IMR-90 (cell line): ENCODE measurements around the gene GABBR1.

ENCODE experiments used
- POLR2A ChIP-seq: IDR thresholded peaks from 2 replicates; pipeline ENCODE4 v1.6.1; 2012; ENCODE audit warnings: mild to moderate bottlenecking, low read depth, low read length
- RAD21 ChIP-seq: IDR thresholded peaks from 2 replicates; pipeline ENCODE4 v1.6.1; 2012; ENCODE audit warnings: low read length, improper control_type of control experiment
- RFX5 ChIP-seq: IDR thresholded peaks from 2 replicates; pipeline ENCODE4 v1.8.0; 2012; ENCODE audit warnings: low read depth, mild to moderate bottlenecking, low read length, moderate library complexity
- SMC3 ChIP-seq: fragments of 150-350 bp; IDR thresholded peaks from 2 replicates; pipeline ENCODE4 v1.6.1; 2016; ENCODE audit warnings: low read depth, mild to moderate bottlenecking, antibody characterized with exemption, low read length, moderate library complexity
- TF ChIP-seq, protein P1 (sequence below): conservative IDR thresholded peaks from 2 replicates; pipeline ENCODE4 v1.5.1; 2012; ENCODE audit warnings: mild to moderate bottlenecking, low read depth, low read length, improper control_type of control experiment
- TF ChIP-seq, protein P2 (sequence below): fragments of 150-350 bp; IDR thresholded peaks from 2 replicates; pipeline ENCODE4 v1.6.1; 2017; ENCODE audit warnings: mild to moderate bottlenecking, antibody characterized with exemption, low read length, low read depth
- TF ChIP-seq, protein P3 (sequence below): fragments of 150-350 bp; IDR thresholded peaks from 2 replicates; pipeline ENCODE4 v1.6.1; 2016; ENCODE audit warnings: low read depth, mild to moderate bottlenecking, low read length, moderate library complexity, borderline replicate concordance

DNA sequence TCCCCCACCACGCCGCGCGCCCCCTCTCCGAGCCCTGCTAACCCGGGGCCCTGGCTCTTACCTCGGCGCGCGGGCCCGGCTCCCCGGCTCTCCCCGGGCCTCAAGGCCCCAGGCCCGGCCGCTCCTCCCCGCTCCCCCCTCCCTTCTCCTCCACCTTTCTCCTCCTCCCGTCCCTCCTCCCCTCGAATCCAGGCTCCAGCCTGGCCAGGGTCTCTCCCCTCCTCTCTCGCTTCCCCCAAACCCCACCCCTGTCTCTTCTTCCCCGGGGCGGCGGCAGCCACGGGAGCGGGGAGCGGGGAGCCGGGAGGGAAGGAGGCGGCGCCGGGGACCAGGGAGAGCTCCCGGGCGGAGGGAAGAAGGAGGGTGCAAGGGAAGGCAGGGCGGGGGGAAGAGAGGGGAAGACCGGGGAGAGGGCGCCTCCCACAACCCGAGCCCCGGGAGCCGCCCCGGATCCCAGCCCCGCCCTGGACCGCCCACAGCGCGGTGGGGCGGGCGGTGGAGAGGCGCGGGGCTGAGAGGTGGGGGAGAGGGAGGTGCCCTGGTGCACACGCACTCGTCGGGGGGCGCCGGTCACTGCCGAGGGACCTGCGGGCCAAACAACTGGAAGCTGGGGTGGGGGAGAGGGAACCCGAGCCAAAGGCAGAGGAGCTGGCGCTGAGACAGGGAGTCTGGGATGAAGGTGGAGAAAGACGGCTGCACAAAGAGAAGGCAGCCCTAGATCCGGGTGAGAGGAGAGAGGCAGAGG lies at the start of gene GABBR1:
- no peak for TF ChIP-seq POLR2A
- TF ChIP-seq, protein P1, sequence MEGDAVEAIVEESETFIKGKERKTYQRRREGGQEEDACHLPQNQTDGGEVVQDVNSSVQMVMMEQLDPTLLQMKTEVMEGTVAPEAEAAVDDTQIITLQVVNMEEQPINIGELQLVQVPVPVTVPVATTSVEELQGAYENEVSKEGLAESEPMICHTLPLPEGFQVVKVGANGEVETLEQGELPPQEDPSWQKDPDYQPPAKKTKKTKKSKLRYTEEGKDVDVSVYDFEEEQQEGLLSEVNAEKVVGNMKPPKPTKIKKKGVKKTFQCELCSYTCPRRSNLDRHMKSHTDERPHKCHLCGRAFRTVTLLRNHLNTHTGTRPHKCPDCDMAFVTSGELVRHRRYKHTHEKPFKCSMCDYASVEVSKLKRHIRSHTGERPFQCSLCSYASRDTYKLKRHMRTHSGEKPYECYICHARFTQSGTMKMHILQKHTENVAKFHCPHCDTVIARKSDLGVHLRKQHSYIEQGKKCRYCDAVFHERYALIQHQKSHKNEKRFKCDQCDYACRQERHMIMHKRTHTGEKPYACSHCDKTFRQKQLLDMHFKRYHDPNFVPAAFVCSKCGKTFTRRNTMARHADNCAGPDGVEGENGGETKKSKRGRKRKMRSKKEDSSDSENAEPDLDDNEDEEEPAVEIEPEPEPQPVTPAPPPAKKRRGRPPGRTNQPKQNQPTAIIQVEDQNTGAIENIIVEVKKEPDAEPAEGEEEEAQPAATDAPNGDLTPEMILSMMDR: no peak
- TF ChIP-seq, protein P2, sequence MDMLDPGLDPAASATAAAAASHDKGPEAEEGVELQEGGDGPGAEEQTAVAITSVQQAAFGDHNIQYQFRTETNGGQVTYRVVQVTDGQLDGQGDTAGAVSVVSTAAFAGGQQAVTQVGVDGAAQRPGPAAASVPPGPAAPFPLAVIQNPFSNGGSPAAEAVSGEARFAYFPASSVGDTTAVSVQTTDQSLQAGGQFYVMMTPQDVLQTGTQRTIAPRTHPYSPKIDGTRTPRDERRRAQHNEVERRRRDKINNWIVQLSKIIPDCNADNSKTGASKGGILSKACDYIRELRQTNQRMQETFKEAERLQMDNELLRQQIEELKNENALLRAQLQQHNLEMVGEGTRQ: no peak
- TF ChIP-seq RAD21: no peak
- TF ChIP-seq SMC3: no peak
- no peak for TF ChIP-seq RFX5
- TF ChIP-seq, protein P3, sequence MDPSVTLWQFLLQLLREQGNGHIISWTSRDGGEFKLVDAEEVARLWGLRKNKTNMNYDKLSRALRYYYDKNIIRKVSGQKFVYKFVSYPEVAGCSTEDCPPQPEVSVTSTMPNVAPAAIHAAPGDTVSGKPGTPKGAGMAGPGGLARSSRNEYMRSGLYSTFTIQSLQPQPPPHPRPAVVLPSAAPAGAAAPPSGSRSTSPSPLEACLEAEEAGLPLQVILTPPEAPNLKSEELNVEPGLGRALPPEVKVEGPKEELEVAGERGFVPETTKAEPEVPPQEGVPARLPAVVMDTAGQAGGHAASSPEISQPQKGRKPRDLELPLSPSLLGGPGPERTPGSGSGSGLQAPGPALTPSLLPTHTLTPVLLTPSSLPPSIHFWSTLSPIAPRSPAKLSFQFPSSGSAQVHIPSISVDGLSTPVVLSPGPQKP: no peak
